Measurements from ENCODE around the gene GSTO1. TPM values are rescaled to one million over a fixed set of nuclear protein-coding genes. Genes with fewer than 3 reads are reported as not detected.

The GSTO1 gene
- total and polyA plus RNA-seq, 9 of the 15 experiments (the other 6 are each of a cell fraction or from before 2014, with no cell fraction given), result 136 to 592 (median 237) TPM

DNA sequence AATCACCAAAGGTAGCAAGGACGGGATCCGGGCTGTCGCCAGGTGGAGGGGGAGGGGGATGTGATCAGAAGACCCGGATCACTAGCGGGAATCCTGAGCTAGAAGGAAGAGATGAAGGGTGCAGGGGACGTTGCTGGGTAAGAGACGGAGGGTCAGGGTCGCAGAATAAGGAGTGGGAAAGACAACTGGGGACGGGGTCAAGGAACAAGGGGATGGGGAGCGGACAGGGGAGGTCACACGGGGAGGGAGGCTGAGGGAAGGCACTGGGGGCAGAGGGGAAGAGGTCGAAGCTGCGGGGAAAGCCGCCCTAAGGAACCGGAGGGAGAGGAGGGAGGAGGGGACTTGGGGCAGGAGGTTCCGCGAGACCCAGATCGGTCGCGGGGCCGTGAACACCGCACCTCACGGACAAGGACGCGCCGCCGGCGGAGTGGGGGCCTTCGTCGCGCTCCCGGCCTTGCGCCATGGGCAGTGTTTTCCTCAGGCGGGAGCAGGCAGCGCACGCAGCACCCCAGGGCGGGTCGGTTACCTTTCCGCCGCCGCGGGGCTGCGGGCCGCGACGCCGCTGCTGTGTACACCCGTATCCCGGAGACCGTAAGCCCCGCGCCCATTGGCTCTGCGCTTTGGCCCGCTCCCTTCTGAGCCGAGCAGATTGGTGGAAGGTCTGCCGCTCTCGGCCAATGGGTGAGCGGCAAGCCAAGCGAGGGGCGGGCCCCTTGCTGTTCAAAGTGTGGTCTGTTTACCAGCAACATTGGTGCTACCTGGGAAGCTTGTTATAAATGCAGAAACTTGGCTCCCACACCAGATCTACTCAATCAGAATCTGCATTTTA, 22.7 kb upstream of the GSTO1 start, which contains the start of gene CFAP43 (continued):
- TF ChIP-seq STAT6 (CRISPR knock-in tag; IDR thresholded peaks at IDR 0.05) (no peak), CHCHD3 (CRISPR knock-in tag; IDR thresholded peaks at IDR 0.05) (no peak), TOE1 (IDR thresholded peaks at IDR 0.05; ENCODE audit: borderline replicate concordance) (0 out of 2 replicates have a peak, but pooled peaks have one; percentile 14), TOE1 (CRISPR knock-in tag; IDR thresholded peaks at IDR 0.05; ENCODE audit: borderline replicate concordance, low read depth) (no peak), ZC3H8 (IDR thresholded peaks at IDR 0.05) (no peak), ZNF354B (CRISPR knock-in tag; IDR thresholded peaks at IDR 0.05) (no peak), POU5F1 (IDR thresholded peaks at IDR 0.05; ENCODE audit: borderline replicate concordance, low read depth, low read length, partially characterized antibody) (no peak), ZNF12 (CRISPR knock-in tag; IDR thresholded peaks at IDR 0.05) (no peak), ETV5 (CRISPR knock-in tag; IDR thresholded peaks at IDR 0.05; ENCODE audit: low read depth) (no peak), THRA (IDR thresholded peaks at IDR 0.05) (no peak), RBM39 (optimal IDR thresholded peaks at IDR 0.05; ENCODE audit: low read depth, low read length) (no peak), NR2C2 (CRISPR knock-in tag; IDR thresholded peaks at IDR 0.05) (no peak), NR2C2 (tag; IDR thresholded peaks at IDR 0.05) (peak; percentile 49; the same call in 1 of the 2 replicates), ZNF232 (CRISPR knock-in tag; IDR thresholded peaks at IDR 0.05) (no peak), ZNF134 (CRISPR knock-in tag; conservative IDR thresholded peaks at IDR 0.05) (no peak), POLR2G (IDR thresholded peaks at IDR 0.05; ENCODE audit: low read depth, low read length) (peak; percentile 77), KDM4B (IDR thresholded peaks at IDR 0.05; ENCODE audit: borderline replicate concordance in 2 of 2, low read depth in 1 of 2) (no peak), CAMTA2 (CRISPR knock-in tag; conservative IDR thresholded peaks at IDR 0.05) (no peak), ZNF444 (CRISPR knock-in tag; IDR thresholded peaks at IDR 0.05) (no peak), ZNF431 (CRISPR knock-in tag; IDR thresholded peaks at IDR 0.05) (no peak), BRCA1 (IDR thresholded peaks at IDR 0.05) (no peak), BRCA1 (CRISPR knock-in tag; IDR thresholded peaks at IDR 0.05) (no peak), DACH1 (IDR thresholded peaks at IDR 0.05; ENCODE audit: partially characterized antibody) (no peak), ZNF263 (CRISPR knock-in tag; IDR thresholded peaks at IDR 0.05; ENCODE audit: borderline replicate concordance) (0 out of 2 replicates have a peak, but pooled peaks have one; percentile 36), HMG20A (CRISPR knock-in tag; conservative IDR thresholded peaks at IDR 0.05) (no peak)
